Fibroblast of lung (primary cell): ENCODE measurements around the gene PPM1E. TPM values are rescaled to one million over a fixed set of nuclear protein-coding genes. Genes with fewer than 3 reads are reported as not detected.

ENCODE experiments used
- DNase-seq, 2 donors: peaks; one replicate each; pipeline versions ENCODE4 v3.0.0 to v3.0.0-alpha.2; 2010; ENCODE audit warnings: low read depth in 2 of 2
- H2AFZ ChIP-seq: 2 replicates; pipeline ENCODE4 v1.5.1; 2012; ENCODE audit warnings: low read length, control low read depth, inconsistent platforms
- H3K27ac ChIP-seq: 2 replicates; pipeline ENCODE4 v1.5.1; 2011; ENCODE audit warnings: low read length, control low read depth; ENCODE audit not compliant: insufficient read depth
- H3K27me3 ChIP-seq: 2 replicates; pipeline ENCODE4 v1.5.1; 2011; ENCODE audit warnings: mild to moderate bottlenecking, low read length; ENCODE audit not compliant: control insufficient read depth, insufficient read depth
- H3K36me3 ChIP-seq: 2 replicates; pipeline ENCODE4 v1.5.1; 2011; ENCODE audit warnings: low read length; ENCODE audit not compliant: control insufficient read depth, insufficient read depth
- H3K4me1 ChIP-seq: 2 replicates; pipeline ENCODE4 v1.5.1; 2011; ENCODE audit warnings: low read length; ENCODE audit not compliant: control insufficient read depth, insufficient read depth; ENCODE audit errors: extremely low read depth
- H3K4me2 ChIP-seq: 2 replicates; pipeline ENCODE4 v1.5.1; 2011; ENCODE audit warnings: low read length, control low read depth; ENCODE audit not compliant: insufficient read depth; ENCODE audit errors: extremely low read depth
- H3K4me3 ChIP-seq, 4 experiments: fragments of 200-600 bp in 1 of 4; sonication (generic) in 1 of 4; replicated peaks in 1 of 4; 2 replicates each; pipeline ENCODE4 v1.5.1; 2011 to 2016; ENCODE audit warnings: low read length in 4 of 4, low read depth in 3 of 4, mild to moderate bottlenecking in 3 of 4, control low read depth in 2 of 4, inconsistent platforms in 1 of 4, mixed read lengths in 1 of 4; ENCODE audit not compliant: insufficient read depth in 1 of 4; ENCODE audit errors: control extremely low read depth in 1 of 4
- H3K79me2 ChIP-seq: 2 replicates; pipeline ENCODE4 v1.5.1; 2012; ENCODE audit warnings: mild to moderate bottlenecking, low read length, inconsistent platforms; ENCODE audit not compliant: control insufficient read depth, insufficient read depth
- H3K9ac ChIP-seq: 2 replicates; pipeline ENCODE4 v1.5.1; 2011; ENCODE audit warnings: mild to moderate bottlenecking, low read length, control low read depth; ENCODE audit not compliant: insufficient read depth
- H3K9me3 ChIP-seq: 2 replicates; pipeline ENCODE4 v1.5.1; 2012; ENCODE audit warnings: low read depth, low read length; ENCODE audit not compliant: control insufficient read depth, insufficient read depth
- H4K20me1 ChIP-seq: 2 replicates; pipeline ENCODE4 v1.5.1; 2011; ENCODE audit warnings: low read length; ENCODE audit not compliant: control insufficient read depth, insufficient read depth; ENCODE audit errors: extremely low read depth
- EZH2 ChIP-seq: IDR thresholded peaks from 2 replicates; pipeline ENCODE4 v1.5.1; 2012; ENCODE audit warnings: low read length, control low read depth, mild to moderate bottlenecking; ENCODE audit errors: missing control alignments
- polyA plus RNA-seq, 2 donors: library from polyadenylated mRNA; depleted of rRNA in 1 of 2; stranded (reverse) in 1 of 2; unstranded in 1 of 2; fragments of >200 nt; gene quantifications; 2 replicates each; pipeline ENCODE4 v1.2.1, GENCODE V29; 2011 to 2012; ENCODE audit warnings: missing spikeins in 1 of 2
- total RNA-seq: library from RNA; depleted of rRNA; stranded (reverse); fragments of >200 nt; gene quantifications from 2 replicates; pipeline ENCODE4 v1.2.1, GENCODE V29; 2014
- TF ChIP-seq, protein P1 (sequence below), 2 donors: IDR thresholded peaks in 1 of 2; conservative IDR thresholded peaks in 1 of 2; 1 replicate in 1 of 2; 2 replicates in 1 of 2; pipeline ENCODE4 v1.5.1; 2011 to 2012; ENCODE audit warnings: low read length in 2 of 2, control low read depth in 1 of 2, inconsistent platforms in 1 of 2, low read depth in 1 of 2, mild to moderate bottlenecking in 1 of 2

PPM1E gene
- total and polyA plus RNA-seq, 2 donors (not counting 1 experiment from before 2014, with no cell fraction given): 0.02 to 0.50 TPM

DNA sequence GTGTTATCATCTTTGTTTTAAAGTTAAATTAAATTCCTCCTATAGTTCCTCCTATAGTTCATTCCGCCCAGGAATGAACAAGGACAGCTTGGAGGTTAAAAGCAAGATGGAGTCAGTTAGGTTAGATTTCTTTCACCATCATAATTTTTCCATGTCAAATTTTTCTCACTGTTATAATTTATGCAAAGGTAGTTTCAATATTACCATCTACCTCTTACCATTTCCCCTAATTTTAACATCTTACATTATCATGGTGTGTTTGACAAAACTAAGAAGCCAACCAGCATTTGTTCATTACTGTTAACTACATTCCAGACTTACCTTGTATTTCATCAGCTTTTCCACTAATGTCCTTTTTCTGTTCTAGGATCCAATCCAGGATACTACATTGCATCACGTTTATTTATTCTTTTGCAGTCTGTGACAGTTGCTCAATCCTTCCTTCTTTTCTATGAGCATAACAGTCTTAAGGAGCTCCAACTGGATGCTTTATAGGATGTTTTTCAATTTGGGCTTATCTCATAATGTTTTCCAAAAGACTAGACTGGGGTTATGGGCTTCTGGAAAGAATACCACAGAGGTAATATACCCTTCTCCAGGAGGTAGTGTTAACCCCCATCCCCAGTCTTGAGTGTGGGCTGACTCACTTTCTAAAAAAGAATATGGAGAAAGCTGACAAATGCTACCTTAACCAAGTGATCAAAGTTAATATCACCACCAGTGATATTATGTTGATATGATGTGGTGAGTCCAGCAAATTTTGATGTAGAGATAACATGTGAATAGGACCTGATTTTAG, 158.5 kb downstream of the PPM1E start:
- no peaks in the 10 kb centered on the region for H3K36me3 ChIP-seq
- TF ChIP-seq EZH2: no peak
- TF ChIP-seq, protein P1, sequence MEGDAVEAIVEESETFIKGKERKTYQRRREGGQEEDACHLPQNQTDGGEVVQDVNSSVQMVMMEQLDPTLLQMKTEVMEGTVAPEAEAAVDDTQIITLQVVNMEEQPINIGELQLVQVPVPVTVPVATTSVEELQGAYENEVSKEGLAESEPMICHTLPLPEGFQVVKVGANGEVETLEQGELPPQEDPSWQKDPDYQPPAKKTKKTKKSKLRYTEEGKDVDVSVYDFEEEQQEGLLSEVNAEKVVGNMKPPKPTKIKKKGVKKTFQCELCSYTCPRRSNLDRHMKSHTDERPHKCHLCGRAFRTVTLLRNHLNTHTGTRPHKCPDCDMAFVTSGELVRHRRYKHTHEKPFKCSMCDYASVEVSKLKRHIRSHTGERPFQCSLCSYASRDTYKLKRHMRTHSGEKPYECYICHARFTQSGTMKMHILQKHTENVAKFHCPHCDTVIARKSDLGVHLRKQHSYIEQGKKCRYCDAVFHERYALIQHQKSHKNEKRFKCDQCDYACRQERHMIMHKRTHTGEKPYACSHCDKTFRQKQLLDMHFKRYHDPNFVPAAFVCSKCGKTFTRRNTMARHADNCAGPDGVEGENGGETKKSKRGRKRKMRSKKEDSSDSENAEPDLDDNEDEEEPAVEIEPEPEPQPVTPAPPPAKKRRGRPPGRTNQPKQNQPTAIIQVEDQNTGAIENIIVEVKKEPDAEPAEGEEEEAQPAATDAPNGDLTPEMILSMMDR (conservative IDR thresholded peaks at IDR 0.05 in 1 of 2, IDR thresholded peaks at IDR 0.05 in 1 of 2; ENCODE audit: low read depth in 1 of 2, low read length in 2 of 2): no peak
- no peaks in the 10 kb centered on the region for H3K9me3 ChIP-seq
- H3K27ac ChIP-seq: no peak overlapping the region
- DNase-seq: peak; percentile 6 to 92
- no peak overlapping the region for H2AFZ ChIP-seq
- no peaks in the 10 kb centered on the region for H3K4me1 ChIP-seq
- no peak overlapping the region for H3K4me3 ChIP-seq
- no peak overlapping the region for H3K9ac ChIP-seq
- no peaks in the 10 kb centered on the region for H3K79me2 ChIP-seq
- no peak overlapping the region for H3K4me2 ChIP-seq
- H4K20me1 ChIP-seq: no peaks in the 10 kb centered on the region
- no peaks in the 10 kb centered on the region for H3K27me3 ChIP-seq

DNA sequence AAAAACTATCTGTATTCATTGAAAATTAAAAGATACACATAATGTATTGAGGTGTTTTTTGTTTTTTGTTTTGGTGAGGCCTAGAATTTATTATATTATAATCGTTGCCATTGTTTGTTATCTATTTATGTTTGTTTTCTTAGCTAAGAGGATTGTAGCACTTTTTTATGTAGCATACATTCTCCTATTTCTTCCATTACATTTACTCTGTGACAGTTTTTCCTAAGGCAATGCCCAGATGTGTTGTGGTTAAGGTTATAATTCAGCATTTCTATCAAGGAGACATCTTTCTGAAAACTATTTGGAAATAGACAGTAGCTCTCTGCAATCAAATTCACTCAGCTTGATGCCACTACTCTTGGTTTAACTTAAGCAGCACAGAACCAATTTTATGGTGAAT, 161.6 kb downstream of the PPM1E start:
- Histone ChIP-seq H4K20me1 (no peaks in the 10 kb centered on the region), H3K27ac (no peak overlapping the region), H2AFZ (no peak overlapping the region), H3K27me3 (no peaks in the 10 kb centered on the region), H3K4me2 (no peak overlapping the region), H3K79me2 (no peaks in the 10 kb centered on the region), H3K9me3 (no peaks in the 10 kb centered on the region), H3K4me1 (no peaks in the 10 kb centered on the region), H3K9ac (no peak overlapping the region), H3K36me3 (no peaks in the 10 kb centered on the region), H3K4me3 (no peak overlapping the region)
- TF ChIP-seq EZH2: no peak
- TF ChIP-seq, protein P1 (conservative IDR thresholded peaks at IDR 0.05 in 1 of 2, IDR thresholded peaks at IDR 0.05 in 1 of 2; ENCODE audit: low read depth in 1 of 2, low read length in 2 of 2): no peak
- DNase-seq: no peak

DNA sequence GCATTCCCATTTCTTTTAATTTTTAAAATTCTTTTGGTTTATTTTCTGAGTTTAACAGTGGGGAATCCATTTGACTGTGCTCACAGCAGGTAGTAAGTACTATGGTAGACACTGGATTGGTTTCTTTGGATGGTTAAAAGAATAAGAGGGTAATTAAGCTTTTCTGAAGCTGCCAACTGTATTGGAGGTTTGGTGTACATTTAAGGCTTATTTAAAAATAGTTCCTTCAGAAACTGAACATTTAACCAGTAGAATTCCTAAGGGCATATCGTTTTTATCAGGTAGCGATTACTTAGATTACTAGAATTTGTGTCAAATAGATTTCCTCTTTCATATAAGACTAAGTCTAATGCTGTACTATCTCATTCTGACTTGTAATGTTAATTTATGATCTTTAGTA, 162.4 kb downstream of the PPM1E start:
- no peak overlapping the region for H2AFZ ChIP-seq
- H4K20me1 ChIP-seq: no peaks in the 10 kb centered on the region
- no peak for DNase-seq
- no peaks in the 10 kb centered on the region for H3K79me2 ChIP-seq
- H3K27me3 ChIP-seq: no peaks in the 10 kb centered on the region
- H3K4me1 ChIP-seq: no peaks in the 10 kb centered on the region
- H3K9me3 ChIP-seq: no peaks in the 10 kb centered on the region
- H3K9ac ChIP-seq: no peak overlapping the region
- no peak overlapping the region for H3K4me3 ChIP-seq
- TF ChIP-seq EZH2: no peak
- TF ChIP-seq, protein P1 (conservative IDR thresholded peaks at IDR 0.05 in 1 of 2, IDR thresholded peaks at IDR 0.05 in 1 of 2; ENCODE audit: low read depth in 1 of 2, low read length in 2 of 2): no peak
- H3K27ac ChIP-seq: no peak overlapping the region
- no peak overlapping the region for H3K4me2 ChIP-seq
- H3K36me3 ChIP-seq: no peaks in the 10 kb centered on the region
